ENCODE data around the gene WDR62.

The WDR62 gene

GRCh38 chr19:36073121-36073876 is 18.6 kb downstream of the WDR62 start:
- no peak for DNase-seq (ENCODE audit: low read depth in 2 of 2, low spot score in 1 of 2)

- DNase-seq (ENCODE audit: low read depth in 2 of 2, low spot score in 1 of 2): no peak
Observed at GRCh38 chr19:36079389-36079945, 24.8 kb downstream of the WDR62 start.

- DNase-seq (ENCODE audit: low read depth in 2 of 2, low spot score in 1 of 2): no peak
Observed at GRCh38 chr19:36081385-36081784, 26.7 kb downstream of the WDR62 start.

GRCh38 chr19:36081894-36082293 is 27.2 kb downstream of the WDR62 start:
- DNase-seq (ENCODE audit: low read depth in 2 of 2, low spot score in 1 of 2): no peak

- no peak for DNase-seq (ENCODE audit: low read depth in 2 of 2, low spot score in 1 of 2)
Observed at GRCh38 chr19:36082916-36083315, 28.2 kb downstream of the WDR62 start.

- DNase-seq (ENCODE audit: low read depth in 2 of 2, low spot score in 1 of 2): no peak
Observed at GRCh38 chr19:36084231-36085009, 29.7 kb downstream of the WDR62 start.

- no peak for DNase-seq (ENCODE audit: low read depth in 2 of 2, low spot score in 1 of 2)
Observed at GRCh38 chr19:36086326-36086725, 31.6 kb downstream of the WDR62 start.

GRCh38 chr19:36089847-36090246 is 35.1 kb downstream of the WDR62 start:
- no peak for DNase-seq (ENCODE audit: low read depth in 2 of 2, low spot score in 1 of 2)

- DNase-seq (ENCODE audit: low read depth in 2 of 2, low spot score in 1 of 2): no peak
Observed at GRCh38 chr19:36090910-36091695, 36.4 kb downstream of the WDR62 start.

GRCh38 chr19:36092566-36092965 is 37.9 kb downstream of the WDR62 start:
- DNase-seq (ENCODE audit: low read depth in 2 of 2, low spot score in 1 of 2): no peak

- DNase-seq (ENCODE audit: low read depth in 2 of 2, low spot score in 1 of 2): no peak
Observed at GRCh38 chr19:36093146-36093662, 38.5 kb downstream of the WDR62 start.

GRCh38 chr19:36093687-36094086 is 39.0 kb downstream of the WDR62 start:
- DNase-seq (ENCODE audit: low read depth in 2 of 2, low spot score in 1 of 2): no peak

- no peak for DNase-seq (ENCODE audit: low read depth in 2 of 2, low spot score in 1 of 2)
Observed at GRCh38 chr19:36097036-36097435, 42.3 kb downstream of the WDR62 start.

- DNase-seq (ENCODE audit: low read depth in 2 of 2, low spot score in 1 of 2): no peak
Observed at GRCh38 chr19:36099166-36099785, 44.6 kb downstream of the WDR62 start.

- DNase-seq (ENCODE audit: low read depth in 2 of 2, low spot score in 1 of 2): no peak
Observed at GRCh38 chr19:36100476-36100875, 45.8 kb downstream of the WDR62 start.

GRCh38 chr19:36101550-36102327 is 47.0 kb downstream of the WDR62 start:
- no peak for DNase-seq (ENCODE audit: low read depth in 2 of 2, low spot score in 1 of 2)

GRCh38 chr19:36103040-36103626 is 48.4 kb downstream of the WDR62 start:
- no peak for DNase-seq (ENCODE audit: low read depth in 2 of 2, low spot score in 1 of 2)

- DNase-seq (ENCODE audit: low read depth in 2 of 2, low spot score in 1 of 2): no peak
Observed at GRCh38 chr19:36103842-36104552, 49.3 kb downstream of the WDR62 start.

- no peak for DNase-seq (ENCODE audit: low read depth in 2 of 2, low spot score in 1 of 2)
Observed at GRCh38 chr19:36106441-36106840, 51.7 kb downstream of the WDR62 start.

Measured in stimulated activated CD8-positive, alpha-beta memory T cell treated with anti-CD3 and anti-CD28 coated beads, Interleukin-4, amount 100 ng/mL, for 1 hour (primary cell).